Choroid plexus epithelial cell (primary cell): ENCODE data around the gene MBP.

Source experiments
- DNase-seq: peaks from one replicate; pipeline ENCODE4 v3.0.0-alpha.2; 2010; ENCODE audit warnings: low read depth
- H3K4me3 ChIP-seq: 2 replicates; pipeline ENCODE4 v1.5.1; 2011; ENCODE audit warnings: low read depth, mild to moderate bottlenecking, control low read depth, low read length, moderate library complexity
- TF ChIP-seq, protein P1 (sequence below): conservative IDR thresholded peaks from 2 replicates; pipeline ENCODE4 v1.5.1; 2011; ENCODE audit warnings: low read depth, mild to moderate bottlenecking, control low read depth, inconsistent platforms, low read length, moderate library complexity

Gene MBP

DNA sequence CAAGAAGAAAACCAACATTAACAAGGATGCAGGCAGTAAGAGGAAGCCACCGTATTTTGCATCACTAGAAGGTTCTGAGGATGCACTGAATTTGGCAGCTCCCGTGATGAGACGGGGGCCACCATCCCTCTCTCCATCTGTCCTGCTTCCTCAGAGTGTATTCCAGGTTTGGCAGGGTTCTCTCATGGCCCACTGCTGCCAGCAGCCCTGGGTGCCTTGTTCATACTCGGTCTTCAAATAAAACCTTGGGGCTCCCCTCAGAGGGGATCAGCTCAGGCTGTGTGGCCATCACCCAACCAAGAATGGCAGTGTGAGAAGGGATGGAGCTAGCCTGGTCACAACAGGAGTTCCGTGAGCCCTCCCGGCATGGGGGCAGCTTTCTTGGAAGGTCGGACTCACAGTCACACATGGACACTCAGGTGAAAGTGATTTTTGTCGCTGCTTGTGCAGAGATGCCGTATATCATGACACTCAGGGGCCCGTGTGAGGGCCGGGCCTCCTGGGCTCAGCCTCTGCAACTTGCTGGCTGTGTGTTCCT lies 12.8 kb upstream of the MBP start:
- DNase-seq, result no peak
- no peak overlapping the region for H3K4me3 ChIP-seq
- TF ChIP-seq, protein P1, sequence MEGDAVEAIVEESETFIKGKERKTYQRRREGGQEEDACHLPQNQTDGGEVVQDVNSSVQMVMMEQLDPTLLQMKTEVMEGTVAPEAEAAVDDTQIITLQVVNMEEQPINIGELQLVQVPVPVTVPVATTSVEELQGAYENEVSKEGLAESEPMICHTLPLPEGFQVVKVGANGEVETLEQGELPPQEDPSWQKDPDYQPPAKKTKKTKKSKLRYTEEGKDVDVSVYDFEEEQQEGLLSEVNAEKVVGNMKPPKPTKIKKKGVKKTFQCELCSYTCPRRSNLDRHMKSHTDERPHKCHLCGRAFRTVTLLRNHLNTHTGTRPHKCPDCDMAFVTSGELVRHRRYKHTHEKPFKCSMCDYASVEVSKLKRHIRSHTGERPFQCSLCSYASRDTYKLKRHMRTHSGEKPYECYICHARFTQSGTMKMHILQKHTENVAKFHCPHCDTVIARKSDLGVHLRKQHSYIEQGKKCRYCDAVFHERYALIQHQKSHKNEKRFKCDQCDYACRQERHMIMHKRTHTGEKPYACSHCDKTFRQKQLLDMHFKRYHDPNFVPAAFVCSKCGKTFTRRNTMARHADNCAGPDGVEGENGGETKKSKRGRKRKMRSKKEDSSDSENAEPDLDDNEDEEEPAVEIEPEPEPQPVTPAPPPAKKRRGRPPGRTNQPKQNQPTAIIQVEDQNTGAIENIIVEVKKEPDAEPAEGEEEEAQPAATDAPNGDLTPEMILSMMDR, result no peak

DNA sequence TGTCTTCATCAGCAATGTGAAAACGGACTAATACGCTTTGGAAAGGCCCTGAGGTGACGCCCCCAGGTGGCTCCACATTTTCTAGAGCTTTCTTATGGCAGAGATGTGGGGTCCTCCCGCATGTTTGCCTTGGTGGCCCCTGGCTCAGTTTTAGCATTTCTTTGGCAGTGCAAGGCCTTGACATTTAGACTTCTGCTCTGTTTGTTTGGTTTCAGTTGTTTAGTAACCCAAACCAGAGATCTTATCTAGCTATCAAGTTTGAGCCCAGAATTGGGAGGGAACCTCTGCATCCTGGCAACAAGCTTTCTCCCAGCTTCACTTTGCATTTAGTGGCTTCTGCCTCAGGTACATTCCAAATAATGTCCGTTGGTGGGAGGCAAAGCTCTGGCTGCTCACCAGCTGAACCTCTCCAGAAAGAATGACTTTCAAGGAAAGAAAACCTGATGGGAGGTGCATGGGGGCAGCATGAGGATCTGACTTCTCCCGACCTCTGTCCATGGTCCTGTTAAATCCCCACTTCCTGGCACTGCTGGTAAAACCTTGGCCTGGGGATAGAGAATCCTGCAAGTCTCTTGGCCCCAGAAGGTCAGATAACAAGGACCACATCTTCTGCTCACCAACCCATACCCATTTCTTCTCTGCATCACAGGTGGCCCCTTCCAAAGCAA lies 12.0 kb upstream of the MBP start:
- no peak overlapping the region for H3K4me3 ChIP-seq
- TF ChIP-seq, protein P1, result no peak
- no peak for DNase-seq

DNA sequence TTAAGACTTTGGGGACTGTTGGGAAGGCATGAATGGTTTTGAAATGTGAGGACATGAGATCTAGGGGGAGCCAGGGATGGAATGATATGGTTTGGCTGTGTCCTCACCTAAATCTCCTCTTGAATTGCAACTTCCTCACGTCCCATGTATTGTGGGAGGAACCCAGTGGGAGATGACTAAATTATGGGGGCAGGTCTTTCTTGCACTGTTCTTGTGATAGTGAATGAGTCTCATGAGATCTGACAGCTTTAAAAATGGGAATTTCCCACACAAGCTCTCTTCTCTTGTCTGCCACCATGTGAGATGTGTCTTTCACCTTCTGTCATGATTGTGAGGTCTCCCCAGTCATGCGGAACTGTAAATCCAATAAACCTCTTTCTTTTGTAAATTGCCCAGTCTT lies 11.5 kb upstream of the MBP start:
- DNase-seq, result no peak
- no peak overlapping the region for H3K4me3 ChIP-seq
- TF ChIP-seq, protein P1, result no peak

DNA sequence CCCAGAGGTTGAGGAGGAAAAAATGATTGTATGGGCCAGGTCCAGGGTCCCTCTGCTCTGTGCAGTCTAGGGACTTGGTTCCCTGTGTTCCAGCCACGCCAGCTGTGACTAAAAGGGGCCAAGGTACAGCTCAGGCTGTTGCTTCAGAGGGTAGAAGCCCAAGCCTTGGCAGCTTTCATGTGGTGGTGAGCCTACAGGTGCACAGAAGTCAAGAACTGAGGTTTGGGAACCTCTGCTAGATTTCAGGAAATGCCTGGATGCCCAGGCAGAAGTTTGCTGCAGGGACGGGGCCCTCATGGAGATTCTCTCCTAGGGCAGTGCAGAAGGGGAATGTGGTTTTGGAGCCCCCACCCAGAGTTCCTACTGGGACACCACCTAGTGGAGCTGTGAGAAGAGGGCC lies 10.6 kb upstream of the MBP start:
- H3K4me3 ChIP-seq, result no peak overlapping the region
- DNase-seq, result no peak
- TF ChIP-seq, protein P1, result no peak

DNA sequence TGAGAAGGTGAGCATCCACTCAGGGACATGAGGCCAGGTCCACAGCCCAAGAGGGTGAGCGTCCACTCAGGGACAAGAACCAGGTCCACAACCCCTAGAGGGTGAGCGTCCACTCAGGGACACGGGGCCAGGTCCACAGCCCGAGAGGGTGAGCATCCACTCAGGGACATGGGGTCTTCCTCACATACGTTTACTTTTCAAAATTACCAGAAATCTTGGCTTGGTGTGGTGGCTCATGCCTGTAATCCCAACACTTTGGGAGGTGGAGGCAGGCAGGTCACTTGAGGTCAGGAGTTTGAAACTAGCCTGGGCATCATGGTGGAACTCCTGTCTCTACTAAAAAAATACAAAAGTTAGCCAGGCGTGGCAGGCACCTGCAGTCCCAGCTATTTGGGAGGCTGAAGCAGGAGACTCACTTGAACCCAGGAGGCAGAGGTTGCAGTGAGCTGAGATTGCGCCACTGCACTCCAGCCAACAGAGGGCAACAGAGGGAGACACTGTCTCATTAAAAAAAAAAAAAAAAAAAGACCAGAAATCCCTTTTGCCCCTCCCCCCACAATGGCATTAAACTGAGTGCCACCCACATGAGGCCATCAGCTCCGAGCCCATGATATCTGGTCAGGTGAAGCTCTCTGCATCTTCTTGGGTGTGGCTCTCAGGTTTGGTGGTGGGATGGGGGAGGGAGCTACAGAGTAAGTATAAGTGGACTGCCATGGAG lies 9.0 kb upstream of the MBP start:
- no peak overlapping the region for H3K4me3 ChIP-seq
- TF ChIP-seq, protein P1, result peak; percentile 24
- no peak for DNase-seq

DNA sequence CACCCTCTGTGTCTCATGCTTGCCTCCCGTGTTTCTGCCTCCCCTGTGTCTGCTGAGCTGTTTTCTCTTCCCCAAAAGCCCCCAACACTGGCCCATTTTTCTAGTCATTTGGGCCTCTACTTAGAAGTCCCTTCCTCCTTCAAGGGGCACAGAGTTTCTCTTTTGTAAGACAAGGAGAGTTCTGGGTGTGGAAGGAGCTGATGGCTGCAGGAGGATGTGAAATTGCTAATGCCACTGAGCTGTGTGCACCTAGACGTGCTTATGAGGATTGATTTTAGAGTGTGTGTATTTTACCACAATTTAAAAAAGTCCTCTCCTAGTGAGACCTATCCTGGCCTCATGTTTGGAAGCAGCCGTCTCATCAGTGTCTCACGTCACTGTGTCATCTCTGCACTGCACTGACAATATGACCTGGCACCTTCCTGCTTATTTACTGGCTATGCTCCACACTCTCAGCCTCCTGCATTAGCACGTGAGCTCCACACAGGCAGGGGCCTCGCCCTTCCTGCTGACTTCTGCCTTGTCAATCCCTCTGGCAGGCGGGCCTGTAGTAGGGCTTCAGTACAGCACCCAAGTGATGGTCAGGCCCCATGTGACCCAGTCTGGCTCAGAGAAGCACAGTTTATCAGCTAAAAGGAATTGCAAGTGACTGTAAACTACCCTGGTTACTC lies 8.0 kb upstream of the MBP start:
- no peak overlapping the region for H3K4me3 ChIP-seq
- TF ChIP-seq, protein P1, result no peak
- no peak for DNase-seq
